Hematopoietic multipotent progenitor cell treated with erythropoietin and hydrocortisone succinate and interleukin-3 and kit ligand, for 15 days (in vitro differentiated cells): Measurements from ENCODE around the gene VBP1.
"Not testable (repeated sequence)": the region's sequence is repeated elsewhere in the genome, so short reads cannot be mapped to it uniquely, and the experiment has no call there.

Experiments used
- DNase-seq: peaks from one replicate; pipeline ENCODE4 v3.0.0-alpha.2; 2015; ENCODE audit warnings: low spot score

Gene VBP1, protein sequence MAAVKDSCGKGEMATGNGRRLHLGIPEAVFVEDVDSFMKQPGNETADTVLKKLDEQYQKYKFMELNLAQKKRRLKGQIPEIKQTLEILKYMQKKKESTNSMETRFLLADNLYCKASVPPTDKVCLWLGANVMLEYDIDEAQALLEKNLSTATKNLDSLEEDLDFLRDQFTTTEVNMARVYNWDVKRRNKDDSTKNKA

GRCh38 chrX:155216179-155216939 lies at the start of gene VBP1:
TSS of gene VBP1 (plus strand) at chrX:155216460. CDS start at chrX:155216483, 23 bp downstream.
- peak; percentile 89 for DNase-seq

DNA sequence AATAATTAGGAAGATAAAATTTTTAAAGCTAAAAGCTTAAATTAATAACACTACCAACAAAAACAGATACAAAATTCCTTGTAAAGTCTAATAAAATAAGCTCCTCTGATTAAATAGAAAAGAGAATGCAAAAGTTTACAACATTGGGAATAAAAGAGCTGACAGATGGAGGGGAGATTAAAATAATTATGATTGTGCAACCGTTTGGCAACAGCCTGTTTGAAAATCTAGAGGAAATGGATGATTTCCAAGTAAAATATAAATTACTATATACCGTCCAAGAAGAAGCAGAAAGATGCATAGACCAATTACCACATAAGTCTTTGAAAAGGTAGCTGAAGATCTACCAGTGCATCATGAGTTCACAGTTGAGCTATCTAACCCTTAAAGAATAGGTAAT lies 46.4 kb upstream of the VBP1 start:
- DNase-seq = no peak

DNA sequence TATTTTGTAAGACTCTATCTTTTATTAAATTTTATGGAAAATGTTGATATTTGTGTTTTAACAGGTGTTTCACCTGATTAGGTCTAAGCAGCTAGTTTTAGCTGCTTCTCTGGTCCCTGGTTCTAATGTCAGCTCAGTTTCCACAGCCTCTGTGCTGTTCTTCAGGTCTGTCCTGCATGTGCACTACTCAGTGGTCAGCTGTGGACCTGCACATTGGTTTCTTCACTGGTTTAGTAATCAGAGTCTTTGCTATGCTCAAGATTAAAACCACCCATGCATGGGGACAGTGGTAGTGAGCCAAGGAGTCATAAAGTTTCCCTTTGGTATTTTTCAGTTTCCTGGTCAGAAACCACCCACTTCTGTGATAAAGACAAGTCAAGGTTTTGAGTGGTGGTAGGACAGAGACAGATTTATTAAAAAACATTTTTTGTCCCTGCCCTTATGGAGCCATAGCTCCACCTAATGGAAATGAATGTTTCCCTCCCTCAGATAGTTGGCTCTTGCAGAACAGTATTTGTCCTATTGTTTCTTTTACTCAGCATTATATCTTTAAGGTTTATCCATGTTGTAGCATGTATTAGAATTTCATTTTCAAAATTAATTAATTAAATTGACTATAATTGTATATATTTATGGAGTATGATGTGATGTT lies 36.8 kb upstream of the VBP1 start:
- DNase-seq = no peak

DNA sequence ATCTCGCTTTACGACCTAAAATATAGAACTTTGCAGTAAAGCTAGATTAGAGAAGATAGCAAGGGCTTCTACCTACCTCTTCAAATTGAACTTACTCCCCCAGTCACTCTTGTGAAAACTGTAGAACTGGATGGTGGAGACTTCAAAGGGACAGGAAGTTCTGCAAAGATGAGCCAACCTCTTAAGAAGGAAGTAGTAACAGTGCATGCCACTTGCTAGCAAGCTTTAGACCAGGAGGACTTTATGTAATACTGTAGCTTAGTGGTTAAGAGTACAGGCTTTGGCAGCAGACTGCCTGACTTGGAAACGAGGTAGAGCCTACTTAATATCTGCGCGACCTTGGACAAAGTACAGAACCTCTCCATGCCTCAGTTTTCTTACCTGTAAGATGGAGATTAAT lies 27.5 kb upstream of the VBP1 start:
- DNase-seq = no peak

- DNase-seq = no peak
Observed at GRCh38 chrX:155211208-155211607, 5.1 kb upstream of the VBP1 start.

DNA sequence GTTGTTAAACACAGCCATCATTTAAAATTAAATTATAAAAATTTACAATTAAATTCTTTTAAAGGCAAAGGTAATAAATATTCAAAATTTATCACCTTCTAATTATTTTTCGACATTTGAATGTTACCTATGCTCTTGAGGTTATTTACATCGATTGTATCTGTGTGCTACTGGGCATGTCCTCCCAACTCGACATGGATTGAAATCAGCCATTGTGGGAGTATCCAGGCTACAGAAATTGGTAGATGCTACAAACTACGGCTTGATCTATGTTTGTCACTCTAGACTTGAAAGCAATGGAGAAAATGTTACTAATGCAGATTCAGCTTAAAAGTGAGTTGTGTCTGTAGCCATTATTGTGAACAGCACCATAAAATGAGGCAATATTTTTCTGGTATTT lies 2.5 kb upstream of the VBP1 start:
- no peak for DNase-seq

DNA sequence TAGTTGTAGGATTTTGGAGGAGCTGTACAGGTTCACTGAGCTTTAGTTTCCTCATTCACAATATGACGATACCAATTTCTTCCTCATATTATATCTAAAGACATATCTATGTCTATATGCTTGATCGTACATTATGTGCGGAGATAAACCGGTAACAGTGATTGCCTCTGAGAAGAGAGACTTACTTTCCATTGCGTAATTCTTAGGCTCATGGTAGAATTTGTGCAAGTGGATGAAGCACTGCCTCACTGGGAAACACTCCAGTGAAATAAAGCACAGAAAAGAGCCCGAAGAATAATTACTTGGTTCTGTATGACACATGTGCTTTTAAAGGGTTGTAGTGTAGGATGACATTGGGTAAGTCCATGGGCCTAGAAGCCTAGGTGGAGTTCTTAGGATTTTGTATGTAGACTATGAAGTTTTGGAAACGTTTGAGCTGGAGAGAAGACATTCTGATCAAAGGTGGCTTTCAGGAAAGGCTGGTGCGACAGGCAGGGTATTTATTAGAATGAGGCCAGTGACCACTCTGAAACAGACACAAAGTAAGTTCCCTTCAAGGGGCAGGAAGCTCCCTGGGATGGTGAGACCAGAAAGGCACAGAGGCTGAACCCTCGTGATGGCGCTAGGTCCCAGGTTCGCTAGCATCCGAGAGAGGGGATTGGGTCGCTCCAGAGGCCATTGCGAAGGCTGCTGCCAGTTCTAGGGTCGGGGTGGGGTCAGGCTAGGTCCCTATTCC lies 649 bp upstream of the VBP1 start:
- no peak for DNase-seq

DNA sequence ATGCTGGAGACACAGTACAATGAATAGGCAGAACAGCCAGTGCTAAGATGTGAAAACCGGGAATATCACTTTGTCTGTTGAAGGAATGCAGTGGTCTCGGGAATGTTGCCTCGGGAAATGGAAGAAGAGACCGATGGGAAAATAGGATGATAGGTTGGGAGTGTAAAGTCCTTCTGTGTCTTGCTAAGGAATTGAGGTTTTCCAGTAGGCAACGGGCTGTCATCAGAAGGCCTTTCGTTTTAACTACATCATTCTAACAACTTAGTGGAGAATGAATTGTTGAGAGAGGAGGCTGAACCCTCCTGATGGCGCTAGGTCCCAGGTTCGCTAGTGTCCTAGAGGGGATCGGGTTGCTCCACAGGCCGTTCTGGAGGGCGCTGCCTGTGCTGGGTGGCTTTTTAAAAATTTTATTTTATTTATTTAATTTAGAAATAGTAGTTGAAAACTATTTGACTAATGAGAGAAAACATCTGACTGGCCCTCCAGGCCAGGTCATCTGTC lies 730 bp downstream of the VBP1 start:
- DNase-seq = no peak

DNA sequence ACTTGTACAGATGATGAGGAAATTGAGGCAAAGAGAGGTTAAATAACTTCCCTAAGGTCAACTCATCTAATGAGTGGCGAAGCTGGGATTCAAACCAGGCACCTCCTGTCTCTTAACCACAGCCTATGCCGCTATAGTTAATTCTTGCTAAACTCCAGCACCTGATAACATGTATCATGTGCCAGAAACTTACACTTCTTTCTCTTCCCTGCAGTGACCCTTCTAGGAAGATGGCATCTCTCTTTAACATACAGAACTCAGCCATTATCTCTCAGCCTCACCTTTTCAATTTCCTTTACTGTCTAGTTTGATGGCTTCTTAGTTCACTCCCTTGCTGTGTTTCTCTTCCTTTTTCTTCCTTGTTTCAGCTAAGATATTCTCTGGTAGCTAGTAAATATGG lies 2.5 kb downstream of the VBP1 start:
- peak; percentile 41 for DNase-seq

DNA sequence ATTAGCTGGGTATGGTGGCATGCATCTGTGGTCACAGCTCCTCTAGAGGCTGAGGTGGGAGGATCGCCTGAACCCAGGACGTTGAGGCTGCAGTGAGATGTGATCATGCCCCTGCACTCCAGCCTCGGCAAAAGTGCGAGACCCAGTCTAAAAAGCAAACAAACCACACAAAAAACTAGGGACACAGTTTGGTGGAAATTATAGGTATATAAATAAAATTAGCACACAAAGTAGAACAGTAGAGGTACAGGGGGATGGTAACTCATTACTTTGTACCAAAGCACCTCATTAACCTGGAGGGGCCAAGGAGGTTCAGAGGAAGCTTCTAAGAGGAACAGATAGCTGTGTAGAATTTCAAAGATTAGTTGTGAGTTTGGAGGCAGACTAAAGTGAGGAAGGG lies 5.1 kb downstream of the VBP1 start:
- no peak for DNase-seq

- not testable (repeated sequence) for DNase-seq
Observed at GRCh38 chrX:155223746-155224145, 7.5 kb downstream of the VBP1 start.

DNA sequence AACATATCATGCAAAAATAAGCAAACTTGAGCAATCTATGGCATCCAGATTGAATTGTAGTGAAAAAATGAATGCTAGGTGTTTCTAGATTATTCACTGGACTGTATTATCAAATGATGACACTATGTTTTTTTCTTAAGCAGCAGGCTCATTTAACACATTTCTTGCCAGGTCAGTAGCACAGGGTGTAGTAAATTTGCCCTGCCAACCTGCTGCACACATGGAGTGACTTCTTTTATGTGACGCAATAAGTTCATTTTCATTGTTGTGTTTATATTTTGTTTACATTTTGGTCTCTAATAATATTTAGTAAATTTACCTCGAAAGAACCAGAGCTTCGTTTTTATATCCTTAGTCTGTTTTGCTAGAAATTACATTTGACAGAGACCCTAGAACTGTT lies 9.5 kb downstream of the VBP1 start:
- DNase-seq = no peak

DNA sequence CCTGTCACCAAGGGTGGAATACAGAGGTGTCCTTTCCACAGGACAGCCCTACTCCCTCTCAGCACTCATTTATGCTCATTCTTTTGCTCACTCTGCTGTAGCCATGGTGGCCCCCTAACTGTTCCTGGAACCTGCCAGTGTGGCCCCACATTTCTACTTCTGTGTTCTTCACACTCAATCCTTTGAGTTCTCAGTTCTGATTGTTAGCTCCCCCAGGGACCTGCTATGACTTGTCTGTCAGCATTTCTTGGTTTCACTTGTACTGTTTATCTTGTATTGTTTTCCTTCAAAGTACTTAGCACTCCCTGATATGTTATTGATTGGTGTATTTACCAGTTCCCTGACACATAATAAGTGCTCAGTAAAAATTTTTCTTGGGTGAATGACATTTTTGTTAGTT lies 14.9 kb downstream of the VBP1 start:
- DNase-seq = no peak

- DNase-seq = no peak
Observed at GRCh38 chrX:155235891-155236290, 19.6 kb downstream of the VBP1 start.

GRCh38 chrX:155237719-155238118 lies 21.5 kb downstream of the VBP1 start:
- DNase-seq = no peak

DNA sequence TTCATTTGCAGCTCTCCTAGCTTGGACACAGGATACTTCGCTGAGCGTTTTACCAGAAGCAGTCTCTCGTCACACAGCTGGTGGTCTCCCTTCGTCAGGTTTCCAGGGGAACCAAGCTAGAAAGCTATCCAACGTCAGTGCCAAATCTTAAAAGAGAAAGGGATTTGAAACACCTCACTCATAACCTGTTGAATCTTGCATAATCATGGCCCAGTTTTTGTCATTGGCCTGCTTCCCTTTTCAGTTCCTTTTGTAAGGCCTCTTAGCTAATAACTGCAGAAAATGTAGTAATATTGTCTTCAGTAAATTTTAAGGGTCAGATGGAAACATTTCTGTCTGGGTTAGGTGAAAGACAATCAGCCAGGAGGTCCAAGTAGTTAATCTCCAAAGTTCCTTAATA lies 26.0 kb downstream of the VBP1 start:
- DNase-seq = no peak

DNA sequence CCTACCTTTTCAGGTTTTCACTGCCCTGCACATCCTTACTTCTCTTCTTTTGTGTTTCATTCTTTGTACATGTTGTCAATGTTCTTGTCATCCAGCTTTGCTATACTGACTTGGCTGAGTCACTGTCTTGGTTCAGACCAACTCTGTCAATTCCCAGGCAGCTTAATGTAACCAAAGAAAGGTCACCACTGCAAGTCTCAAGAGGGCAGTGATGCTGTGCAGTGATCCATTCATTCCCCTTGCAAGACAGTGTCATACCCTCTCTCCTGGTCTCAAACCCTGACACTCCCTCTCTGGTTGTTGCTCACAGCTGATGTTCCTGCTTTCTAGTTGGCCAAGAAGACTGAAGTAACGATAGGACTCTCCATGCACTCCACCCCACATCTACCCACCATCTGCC lies 30.5 kb downstream of the VBP1 start:
- DNase-seq = no peak

GRCh38 chrX:155247497-155247896 lies 31.2 kb downstream of the VBP1 start:
- no peak for DNase-seq

DNA sequence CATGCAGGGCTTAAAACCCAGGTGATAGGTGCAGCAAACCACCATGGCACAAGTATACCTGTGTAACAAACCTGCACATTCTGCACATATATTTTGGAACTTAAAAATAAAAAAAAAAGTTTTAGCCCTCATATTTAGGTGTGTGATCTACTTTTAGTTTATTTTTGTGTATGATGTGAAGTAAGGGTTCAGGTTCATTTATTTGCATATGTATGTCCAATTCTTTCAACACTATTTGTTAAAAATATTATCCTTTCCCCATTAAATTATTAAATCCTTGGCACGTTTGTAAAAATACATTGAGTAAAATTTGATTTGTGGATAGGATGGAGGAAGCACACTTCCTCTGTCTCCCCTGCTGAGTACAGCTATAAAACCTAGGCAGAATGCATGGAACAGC lies 35.1 kb downstream of the VBP1 start:
- no peak for DNase-seq

- no peak for DNase-seq
Observed at GRCh38 chrX:155259752-155260151, 43.5 kb downstream of the VBP1 start.

DNA sequence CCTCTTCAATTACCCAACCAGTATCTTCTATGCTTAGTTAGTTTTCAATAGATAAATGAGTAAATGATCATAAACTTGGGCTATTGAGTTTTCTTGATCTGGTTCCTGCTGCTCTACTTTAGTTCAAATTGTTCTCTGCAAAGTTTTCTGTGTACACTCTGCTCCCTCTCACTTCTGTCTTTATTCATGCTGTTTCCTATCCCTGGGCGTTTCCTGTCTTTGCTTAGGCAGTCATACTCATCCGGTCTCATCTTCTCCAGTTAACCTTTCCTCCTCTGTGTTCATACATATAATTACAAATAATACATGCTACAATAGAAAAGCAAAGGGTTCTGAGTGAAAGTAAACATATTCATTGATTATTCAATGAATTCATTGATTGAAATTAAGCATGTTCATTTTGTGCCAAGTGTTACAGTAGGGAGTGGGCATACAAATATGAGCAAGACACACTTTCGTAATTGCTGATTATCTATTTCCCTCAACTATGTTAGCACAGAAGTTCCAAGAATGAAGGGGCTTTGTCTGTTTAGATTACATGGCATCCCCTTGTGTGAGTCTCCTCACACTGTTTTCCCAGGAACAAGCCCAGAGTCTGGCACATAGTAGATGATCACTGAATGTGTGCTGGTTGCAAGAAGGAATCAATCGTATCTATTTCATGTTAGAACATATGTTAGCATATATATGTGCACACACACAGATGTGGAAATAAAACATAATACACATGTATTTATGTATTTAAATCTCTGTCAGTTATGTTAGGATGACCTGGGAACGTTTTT lies 46.9 kb downstream of the VBP1 start:
- no peak for DNase-seq
